Caki2 (cell line): ENCODE data around the gene DGKZ. TPM values are rescaled to one million over a fixed set of nuclear protein-coding genes. Genes with fewer than 3 reads are reported as not detected.
"Not testable (repeated sequence)": the region's sequence is repeated elsewhere in the genome, so short reads cannot be mapped to it uniquely, and the experiment has no call there.

Experiments
- DNase-seq: peaks from one replicate; pipeline ENCODE4 v3.0.0-alpha.2; 2015; ENCODE audit warnings: low read depth
- in situ Hi-C: cut with HindIII; loops from 2 replicates; pipeline ENCODE4 v1.10.0; 2016; ENCODE audit warnings: low sequenced_read_pairs, low pct_unique_long_range_greater_than_20kb, mixed read lengths
- total RNA-seq: library from RNA; depleted of rRNA; stranded (reverse); fragments of >200 nt; shearing (Covaris generic); gene quantifications from 2 replicates; pipeline ENCODE4 v1.2.3, GENCODE V29; 2014; ENCODE audit warnings: low replicate concordance; rRNA removed

Gene DGKZ, protein sequence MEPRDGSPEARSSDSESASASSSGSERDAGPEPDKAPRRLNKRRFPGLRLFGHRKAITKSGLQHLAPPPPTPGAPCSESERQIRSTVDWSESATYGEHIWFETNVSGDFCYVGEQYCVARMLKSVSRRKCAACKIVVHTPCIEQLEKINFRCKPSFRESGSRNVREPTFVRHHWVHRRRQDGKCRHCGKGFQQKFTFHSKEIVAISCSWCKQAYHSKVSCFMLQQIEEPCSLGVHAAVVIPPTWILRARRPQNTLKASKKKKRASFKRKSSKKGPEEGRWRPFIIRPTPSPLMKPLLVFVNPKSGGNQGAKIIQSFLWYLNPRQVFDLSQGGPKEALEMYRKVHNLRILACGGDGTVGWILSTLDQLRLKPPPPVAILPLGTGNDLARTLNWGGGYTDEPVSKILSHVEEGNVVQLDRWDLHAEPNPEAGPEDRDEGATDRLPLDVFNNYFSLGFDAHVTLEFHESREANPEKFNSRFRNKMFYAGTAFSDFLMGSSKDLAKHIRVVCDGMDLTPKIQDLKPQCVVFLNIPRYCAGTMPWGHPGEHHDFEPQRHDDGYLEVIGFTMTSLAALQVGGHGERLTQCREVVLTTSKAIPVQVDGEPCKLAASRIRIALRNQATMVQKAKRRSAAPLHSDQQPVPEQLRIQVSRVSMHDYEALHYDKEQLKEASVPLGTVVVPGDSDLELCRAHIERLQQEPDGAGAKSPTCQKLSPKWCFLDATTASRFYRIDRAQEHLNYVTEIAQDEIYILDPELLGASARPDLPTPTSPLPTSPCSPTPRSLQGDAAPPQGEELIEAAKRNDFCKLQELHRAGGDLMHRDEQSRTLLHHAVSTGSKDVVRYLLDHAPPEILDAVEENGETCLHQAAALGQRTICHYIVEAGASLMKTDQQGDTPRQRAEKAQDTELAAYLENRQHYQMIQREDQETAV
- total RNA-seq: 17.2 and 24.5 TPM in 2 replicates

DNA sequence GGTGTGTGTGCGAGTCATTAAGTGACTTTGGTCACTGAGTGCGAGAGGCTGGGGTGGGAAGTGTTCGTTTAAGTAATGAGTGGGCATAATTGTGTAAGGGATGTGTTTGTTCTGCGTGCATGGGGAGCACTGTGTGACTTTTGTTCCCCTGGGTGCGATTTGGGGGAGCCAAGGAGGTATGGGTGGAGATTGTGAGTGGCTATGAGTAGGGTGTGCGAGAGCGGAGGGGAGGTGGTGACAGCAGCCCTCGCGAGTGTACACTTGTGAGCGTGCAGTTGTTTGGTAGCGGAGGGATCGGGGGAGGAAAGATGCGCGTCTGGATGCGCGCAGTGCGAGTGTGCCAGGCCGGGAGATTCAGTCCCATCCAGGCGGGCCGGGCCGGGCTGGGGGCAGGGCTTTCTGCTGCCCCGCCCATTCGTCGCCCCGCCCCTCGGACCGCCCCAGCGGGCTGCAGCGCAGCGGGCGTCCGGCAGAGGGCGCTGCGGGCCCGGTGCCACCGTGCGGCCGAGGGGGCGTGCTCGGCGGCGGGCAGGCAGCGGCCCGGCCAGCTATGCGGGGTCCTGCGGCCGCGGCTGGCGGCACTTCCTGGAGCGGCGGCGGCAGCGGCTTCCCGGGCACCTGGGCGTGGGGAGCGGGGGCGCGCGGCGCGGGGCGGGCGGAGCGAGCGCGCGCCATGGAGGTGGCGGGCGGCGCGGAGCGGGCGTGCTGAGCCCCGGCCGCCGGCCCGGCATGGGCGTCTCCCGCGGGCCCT lies at the start of gene DGKZ:
DGKZ (plus strand) TSS at position 578 of the 751 bp plus-strand sequence. CDS start 197 bp downstream, outside the sequence.
- in situ Hi-C loops: no loop called here
- peak; percentile 74 for DNase-seq

DNA sequence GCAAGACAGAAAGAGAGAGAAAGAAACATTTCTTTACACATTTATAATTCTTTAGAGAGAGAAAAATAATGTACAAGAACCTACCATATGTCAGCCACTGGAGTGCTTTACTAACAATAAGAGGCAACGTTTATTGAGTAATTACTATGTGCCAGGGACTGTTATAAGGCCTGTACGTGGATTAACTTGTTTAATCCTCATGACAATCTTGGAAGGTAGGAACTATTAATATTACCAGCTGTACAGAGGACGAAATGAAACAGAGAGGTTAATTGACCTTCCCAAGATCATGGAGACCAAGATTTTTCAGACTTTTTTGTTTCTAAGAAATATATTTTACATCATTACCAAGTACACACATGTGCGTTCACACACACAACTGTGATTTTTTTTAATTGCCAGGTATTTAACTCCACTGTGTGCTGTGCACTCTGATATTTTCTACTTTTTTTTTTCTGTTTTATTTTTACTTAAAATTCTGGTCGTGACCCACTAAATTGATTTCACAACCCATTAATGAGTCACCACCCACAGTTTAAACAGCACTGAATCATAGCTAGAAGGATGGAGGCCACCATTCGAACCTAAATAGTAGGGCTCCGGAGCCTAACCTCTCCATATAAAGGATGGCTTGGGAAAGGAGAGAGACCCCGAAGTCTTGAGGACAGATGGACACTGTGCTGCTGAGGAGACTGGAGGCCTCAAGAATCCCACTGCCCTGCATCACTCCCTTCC lies 48.4 kb upstream of the DGKZ start:
- in situ Hi-C loops: no loop called here
- DNase-seq: no peak

DNA sequence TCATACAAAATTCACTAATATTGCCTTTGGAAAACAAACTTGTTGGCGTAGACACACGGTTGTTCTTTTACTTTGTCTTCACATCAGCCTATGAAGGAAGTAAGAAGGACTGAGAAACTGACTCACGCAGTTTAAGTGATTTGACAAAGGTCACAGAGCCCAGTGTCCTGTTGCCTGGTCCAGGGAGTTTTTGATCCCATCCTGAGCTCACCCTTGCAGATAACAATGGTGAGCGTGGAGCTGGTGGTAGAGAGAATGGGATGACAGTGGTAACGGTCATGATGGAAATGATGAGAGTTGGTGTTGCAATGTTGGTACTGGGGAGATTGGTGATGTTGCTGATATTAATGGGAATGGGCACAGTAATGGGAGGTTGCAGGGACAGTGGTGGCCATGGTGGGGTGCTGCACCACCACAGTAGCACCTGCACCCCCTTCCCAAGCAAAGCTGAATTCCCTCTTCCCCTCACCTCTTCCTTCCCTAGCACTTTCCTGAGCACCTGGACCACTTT lies 47.8 kb upstream of the DGKZ start:
- in situ Hi-C loops: no loop called here
- DNase-seq: no peak

DNA sequence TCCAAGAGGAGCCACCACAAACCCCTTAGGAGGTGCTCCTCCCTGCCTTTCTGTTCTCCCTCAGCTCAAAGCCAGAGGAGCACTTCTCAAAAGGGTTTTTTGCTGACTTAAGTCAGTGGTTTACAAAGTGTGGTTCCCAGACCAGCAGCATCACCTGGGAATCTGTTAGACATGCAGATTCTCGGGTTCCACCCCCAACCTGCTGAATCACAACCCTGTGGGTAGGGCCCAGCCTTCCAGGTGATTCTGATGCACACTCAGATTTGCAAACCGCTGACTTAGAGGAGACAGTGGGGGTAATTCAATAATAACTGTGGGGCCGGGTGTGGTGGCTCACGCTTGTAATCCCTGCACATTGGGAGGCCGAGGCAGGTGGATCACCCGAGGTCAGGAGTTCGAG lies 47.0 kb upstream of the DGKZ start:
- no peak for DNase-seq
- in situ Hi-C loops: no loop called here

DNA sequence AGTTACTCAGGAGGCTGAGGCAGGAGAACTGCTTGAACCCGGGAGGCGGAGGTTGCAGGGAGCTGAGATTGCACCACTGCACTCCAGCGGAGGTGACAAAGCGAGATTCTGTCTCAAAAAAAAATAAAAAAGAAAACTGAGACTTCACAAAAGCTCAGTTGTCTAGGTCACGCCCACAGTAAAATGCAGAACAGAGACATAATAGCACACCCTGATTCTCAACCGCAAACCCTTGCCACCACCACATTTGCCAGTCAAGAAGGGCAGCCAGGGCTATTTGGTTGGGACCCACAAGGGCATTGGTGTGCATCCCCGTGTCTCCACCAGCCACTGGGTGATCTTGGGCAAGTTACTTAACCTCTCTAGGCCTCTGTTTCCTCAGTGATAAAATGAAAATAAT lies 44.4 kb upstream of the DGKZ start:
- in situ Hi-C loops: no loop called here

DNA sequence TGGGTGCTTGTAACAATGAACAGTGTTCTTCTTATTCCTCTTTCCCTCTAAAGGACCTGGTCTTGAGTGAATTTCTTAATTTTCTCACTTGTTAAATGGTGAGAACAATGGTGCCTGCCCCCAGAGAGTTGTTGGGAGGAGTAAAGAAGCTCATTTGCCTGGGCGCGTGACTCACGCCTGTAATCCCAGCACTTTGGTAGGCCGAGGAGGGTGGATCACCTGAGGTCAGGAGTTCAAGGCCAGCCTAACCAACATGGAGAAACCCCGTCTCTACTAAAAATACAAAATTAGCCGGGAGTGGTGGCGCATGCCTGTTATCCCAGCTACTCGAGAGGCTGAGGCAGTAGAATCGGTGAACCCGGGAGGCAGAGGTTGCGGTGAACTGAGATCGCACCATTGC lies 43.2 kb upstream of the DGKZ start:
- in situ Hi-C loops: not testable (repeated sequence)

More for the DNA sequence above, 44.4 kb upstream of the DGKZ start:
- no peak for DNase-seq

DNA sequence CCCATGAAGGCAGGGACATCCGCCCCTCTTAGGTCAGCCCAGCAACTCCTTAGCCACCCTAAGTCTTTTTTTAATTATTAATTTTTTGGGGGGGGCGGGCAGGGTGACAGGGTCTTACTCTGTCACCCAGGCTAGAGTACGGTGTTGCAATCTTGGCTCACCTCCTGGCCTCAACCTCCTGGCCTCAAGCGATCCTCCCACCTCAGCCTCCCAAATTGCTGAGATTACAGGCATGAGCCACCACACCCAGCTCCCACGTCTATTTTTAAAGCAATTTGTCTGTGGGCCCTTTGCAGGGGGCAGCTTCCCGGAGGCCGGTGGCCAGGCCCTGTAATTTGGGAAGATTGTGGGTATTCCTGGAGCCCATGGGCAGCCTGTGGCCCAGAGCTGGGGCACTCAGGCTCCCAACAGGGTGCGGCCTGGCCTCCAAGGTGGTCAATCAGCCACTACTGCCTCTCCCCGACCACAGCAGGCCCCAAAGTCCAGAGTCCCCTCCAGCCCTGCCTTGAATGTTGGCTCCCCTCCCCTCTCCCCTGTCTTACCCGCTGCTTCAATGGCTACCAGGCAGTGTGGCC lies 42.6 kb upstream of the DGKZ start:
- in situ Hi-C loops: no loop called here
- no peak for DNase-seq

More for the DNA sequence above, 43.2 kb upstream of the DGKZ start:
- not testable (repeated sequence) for DNase-seq

DNA sequence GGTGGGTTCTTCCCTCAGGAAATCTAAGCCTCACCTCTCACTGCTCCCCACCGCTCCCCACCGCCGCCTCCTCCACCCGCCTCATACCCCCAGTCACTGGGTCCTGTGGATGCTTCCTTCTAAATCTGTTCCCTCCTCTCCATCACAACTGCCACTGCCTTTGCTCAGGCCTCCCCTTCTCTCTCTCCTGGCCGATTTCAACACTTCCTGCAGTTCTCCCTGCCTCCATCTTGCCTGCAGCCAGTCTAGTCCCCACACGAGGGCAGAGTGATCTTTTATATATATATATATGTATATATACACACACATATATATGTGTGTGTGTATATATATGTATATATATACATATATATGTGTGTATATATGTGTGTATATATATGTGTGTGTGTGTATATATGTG lies 42.0 kb upstream of the DGKZ start:
- in situ Hi-C loops: no loop called here
- DNase-seq: no peak

DNA sequence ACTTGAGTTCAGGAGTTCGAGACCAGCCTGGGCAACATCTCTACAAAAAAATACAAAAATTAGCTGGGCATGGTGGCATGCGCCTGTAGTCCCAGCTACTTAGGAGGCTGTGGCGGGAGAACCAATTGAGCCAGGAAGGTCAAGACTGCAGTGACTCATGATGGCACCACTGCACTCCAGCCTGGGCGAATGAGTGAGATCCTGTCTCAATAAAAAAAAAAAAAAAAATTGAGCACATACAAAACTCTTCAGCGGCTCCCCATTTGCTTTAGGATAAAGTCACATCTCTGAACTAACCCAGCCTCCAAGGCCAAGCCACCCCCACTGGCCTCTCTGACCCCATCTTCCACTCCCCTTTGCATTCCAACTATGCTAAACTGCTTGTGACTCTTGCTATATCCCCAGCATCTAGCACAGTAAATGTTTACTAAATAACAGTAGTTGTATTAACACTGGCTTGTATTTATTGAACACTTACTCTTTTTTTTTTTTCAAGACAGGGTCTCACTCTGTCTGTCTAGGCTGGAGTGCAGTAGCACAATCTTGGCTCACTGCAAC lies 40.9 kb upstream of the DGKZ start:
- DNase-seq: no peak

DNA sequence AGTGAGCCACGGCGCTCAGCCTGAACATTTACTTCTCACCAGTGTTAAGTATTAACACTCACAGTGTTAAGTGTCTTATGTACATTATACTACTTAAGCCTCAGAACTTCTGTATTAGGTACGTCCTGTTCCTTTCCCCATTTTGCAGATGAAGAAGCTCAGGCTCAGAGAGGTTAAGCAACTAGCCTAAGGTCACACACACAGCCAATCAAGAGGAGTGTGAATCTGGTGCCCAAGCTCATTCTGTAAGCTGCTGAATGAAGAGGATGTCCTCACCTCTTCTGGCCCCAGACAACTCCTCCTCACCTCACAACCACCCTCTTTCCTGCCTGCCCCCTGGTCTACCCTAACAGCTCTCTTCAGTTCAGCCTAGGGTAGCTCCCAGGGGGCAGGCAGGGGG lies 39.9 kb upstream of the DGKZ start:
- in situ Hi-C loops: no loop called here
- DNase-seq: no peak

More for the DNA sequence above, 40.9 kb upstream of the DGKZ start:
- in situ Hi-C loops: no loop called here

DNA sequence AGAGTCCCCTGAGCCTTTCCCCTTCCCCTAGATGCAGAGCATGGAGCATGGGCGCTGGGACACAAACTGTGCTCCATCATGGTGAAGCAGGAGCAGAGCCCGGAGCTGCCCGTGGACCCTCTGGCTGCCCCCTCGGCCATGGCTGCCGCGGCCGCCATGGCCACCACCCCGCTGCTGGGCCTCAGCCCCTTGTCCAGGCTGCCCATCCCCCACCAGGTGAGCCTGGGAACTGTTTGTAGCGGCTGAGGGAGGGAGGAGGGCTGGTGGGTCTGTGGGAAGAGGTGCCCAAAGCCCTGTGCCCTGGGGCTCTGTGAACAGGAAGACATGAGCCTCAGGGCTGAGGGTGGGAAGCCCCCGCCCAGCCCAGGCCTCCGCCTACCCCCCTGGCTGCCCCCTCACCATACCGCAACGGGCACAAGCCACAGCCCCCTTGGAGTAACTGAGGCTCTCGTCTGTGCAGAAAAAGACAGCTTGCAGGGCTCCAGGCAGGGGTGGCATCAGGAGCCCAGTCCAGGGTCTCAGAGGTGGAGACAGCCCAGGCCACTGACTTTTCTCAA lies 39.4 kb upstream of the DGKZ start:
- DNase-seq: no peak
- in situ Hi-C loops: no loop called here

DNA sequence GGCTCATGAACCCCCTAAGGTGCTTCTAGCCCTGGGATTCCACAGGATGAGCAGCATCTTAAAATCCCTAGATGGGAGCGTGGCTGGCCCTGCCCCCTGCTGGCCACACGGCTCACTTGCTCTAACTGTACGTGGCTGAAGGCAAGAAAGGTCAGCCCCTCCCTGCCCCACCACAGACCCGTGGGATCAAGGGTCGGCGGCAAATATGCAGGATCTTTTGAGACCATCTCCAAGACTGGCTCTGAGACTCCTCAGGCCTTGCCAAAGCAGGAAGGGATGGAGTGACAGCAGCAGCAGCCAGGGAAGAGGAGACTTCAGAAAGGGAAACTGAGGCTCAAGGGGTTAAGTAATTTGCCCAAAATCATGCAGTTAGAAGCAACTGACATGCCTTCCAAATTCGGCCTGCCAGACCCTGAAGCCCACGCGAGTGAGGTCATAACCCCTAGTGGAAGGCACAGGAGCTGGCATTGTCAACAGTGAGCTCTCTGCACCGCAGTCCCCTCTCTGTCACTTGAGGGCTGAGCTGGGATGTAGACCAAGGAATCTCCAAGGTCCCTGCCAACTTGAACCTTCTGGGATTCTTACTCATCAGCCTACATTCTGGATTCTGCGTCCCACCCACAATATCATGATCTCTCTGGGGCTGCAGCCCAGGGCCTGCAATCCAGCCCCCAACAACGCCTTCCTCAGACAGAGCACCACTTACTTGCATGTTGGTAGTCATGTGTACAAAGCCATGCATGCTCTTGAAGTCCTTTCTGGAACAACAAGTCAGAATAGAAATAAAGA lies 38.4 kb upstream of the DGKZ start:
- peak; percentile 30 for DNase-seq
- in situ Hi-C loops: no loop called here

DNA sequence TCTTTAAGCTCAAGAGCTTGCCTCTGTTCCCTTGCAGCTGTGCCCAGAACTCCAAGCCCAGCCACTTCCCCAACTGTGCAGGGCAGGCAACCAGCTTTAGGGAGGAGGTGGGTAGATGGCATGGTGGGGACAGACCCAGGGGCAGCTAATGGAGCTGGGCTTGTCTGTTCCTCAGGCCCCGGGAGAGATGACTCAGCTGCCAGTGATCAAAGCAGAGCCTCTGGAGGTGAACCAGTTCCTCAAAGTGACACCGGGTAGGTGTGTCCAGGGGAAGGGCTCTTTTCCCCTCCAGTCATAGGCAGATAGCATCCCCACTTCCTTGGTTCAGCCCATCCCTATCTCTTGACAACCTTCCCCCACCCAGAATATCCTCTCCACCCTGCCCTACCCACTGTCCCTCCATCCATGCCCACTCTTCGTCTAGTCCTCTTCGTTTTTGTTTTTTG lies 37.4 kb upstream of the DGKZ start:
- DNase-seq: peak; percentile 51

DNA sequence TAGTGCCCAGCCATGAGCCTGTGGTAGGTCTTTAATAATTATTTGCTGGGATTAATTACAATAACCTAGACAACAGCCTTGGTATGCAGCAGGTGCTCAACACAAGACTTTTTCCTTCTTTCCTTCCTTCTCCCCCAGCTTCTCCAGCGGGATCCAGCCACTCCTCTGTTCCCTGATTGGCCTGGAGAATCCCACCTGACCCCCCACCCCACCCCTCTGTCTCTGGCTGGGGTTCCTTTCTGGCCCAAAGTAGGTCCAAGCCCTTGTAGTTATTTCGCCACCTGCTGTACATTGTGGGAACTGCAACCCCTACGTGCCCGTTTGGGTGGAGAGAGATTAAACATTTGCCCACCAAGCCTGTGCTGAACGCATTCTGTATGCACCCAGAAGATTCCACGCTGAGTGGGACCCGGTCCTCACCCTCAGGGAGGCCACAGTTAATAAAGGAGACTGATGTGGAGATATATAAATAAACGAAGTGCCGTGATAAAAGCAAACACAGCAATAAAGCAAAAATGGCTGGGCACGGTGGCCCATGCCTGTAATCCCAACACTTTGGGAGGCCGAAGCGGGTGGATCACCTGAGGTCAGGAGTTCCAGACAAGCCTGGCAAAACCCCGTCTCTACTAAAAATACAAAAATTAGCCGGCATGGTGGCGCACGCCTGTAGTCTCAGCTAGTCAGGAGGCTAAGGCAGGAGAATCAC lies 32.1 kb upstream of the DGKZ start:
- in situ Hi-C loops: no loop called here
- DNase-seq: peak; percentile 63

More for the DNA sequence above, 37.4 kb upstream of the DGKZ start:
- in situ Hi-C loops: no loop called here

DNA sequence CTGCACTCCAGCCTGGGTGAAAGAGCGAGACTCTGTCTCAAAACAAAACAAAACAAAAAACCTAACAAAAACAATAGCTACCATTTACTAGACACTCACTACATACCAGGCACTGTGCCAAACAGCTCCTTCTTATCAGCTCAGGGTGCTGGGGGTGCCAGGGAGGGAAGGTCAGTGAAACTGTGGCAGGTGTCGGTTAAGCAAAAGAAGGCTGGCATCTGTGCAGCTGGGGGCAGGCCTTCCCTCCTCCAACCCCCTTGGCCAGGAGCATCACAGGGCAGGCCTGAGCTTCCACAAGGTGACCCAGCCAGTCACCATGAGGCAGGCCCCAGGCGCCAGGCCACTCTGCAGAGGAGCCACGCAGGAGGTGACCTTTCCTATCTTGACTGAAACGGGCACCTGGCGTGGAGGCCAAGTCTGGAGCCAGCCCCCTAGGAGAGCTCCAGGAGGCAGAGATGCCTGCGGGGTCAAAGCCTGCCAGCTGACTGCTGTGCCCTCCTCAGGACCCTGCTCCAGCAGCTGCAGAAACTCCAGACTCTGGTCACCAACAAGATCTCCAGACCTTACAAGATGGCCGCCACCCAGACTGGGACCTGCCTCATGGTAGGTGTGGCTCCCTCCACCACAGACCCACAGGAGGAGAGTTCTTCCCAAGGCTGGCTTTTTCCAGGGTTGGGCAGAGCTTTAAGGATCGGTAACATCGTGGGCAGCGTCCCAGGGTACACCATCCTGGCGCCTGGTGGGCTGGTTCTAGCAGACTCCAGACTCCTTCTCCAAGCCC lies 31.3 kb upstream of the DGKZ start:
- DNase-seq: no peak
- in situ Hi-C loops: no loop called here
